Neural cell (in vitro differentiated cells): ENCODE measurements around the gene SPRY4. TPM values are rescaled to one million over a fixed set of nuclear protein-coding genes. Genes with fewer than 3 reads are reported as not detected.

Experiments
- H2AFZ ChIP-seq: fragments of 200-600, 300-800 bp; sonication (generic), shearing (Covaris generic); 2 replicates; pipeline ENCODE4 v1.6.0; 2014; ENCODE audit warnings: low read depth, mild to moderate bottlenecking, antibody characterized with exemption, low read length, moderate library complexity
- H3F3A ChIP-seq: fragments of 200-600 bp; shearing (Covaris generic); 2 replicates; pipeline ENCODE4 v1.6.1; 2016; ENCODE audit warnings: mild to moderate bottlenecking, moderate library complexity, mixed read lengths, antibody characterized with exemption, low read length; ENCODE audit not compliant: insufficient read depth, poor library complexity, severe bottlenecking
- H3K27ac ChIP-seq: fragments of 200-600, 300-800 bp; sonication (generic), shearing (Covaris generic); 2 replicates; pipeline ENCODE4 v1.5.1; 2014; ENCODE audit warnings: mild to moderate bottlenecking, low read length, moderate library complexity
- H3K27me3 ChIP-seq: fragments of 300-800, 200-600 bp; sonication (generic), shearing (Covaris generic); 2 replicates; pipeline ENCODE4 v1.6.0; 2014; ENCODE audit warnings: mild to moderate bottlenecking, low read depth, low read length, moderate library complexity; ENCODE audit not compliant: insufficient read depth
- H3K36me3 ChIP-seq: fragments of 300-800, 200-600 bp; sonication (generic), shearing (Covaris generic); 2 replicates; pipeline ENCODE4 v1.5.1; 2014; ENCODE audit warnings: mild to moderate bottlenecking, antibody characterized with exemption, low read length, moderate library complexity; ENCODE audit not compliant: insufficient read depth
- H3K4me2 ChIP-seq: fragments of 300-800, 200-600 bp; sonication (generic), shearing (Covaris generic); 2 replicates; pipeline ENCODE4 v1.6.0; 2014; ENCODE audit warnings: mild to moderate bottlenecking, low read length
- H3K4me3 ChIP-seq: fragments of 300-800, 200-600 bp; sonication (generic), shearing (Covaris generic); 2 replicates; pipeline ENCODE4 v1.5.1; 2014; ENCODE audit warnings: mild to moderate bottlenecking, low read length, moderate library complexity
- H3K79me2 ChIP-seq: fragments of 200-600 bp; shearing (Covaris generic); replicated peaks from 2 replicates; pipeline ENCODE4 v1.6.0; 2014; ENCODE audit warnings: mild to moderate bottlenecking, low read length, moderate library complexity; ENCODE audit not compliant: insufficient read depth
- H3K9ac ChIP-seq: fragments of 300-800, 200-600 bp; sonication (generic), shearing (Covaris generic); 2 replicates; pipeline ENCODE4 v1.6.1; 2016; ENCODE audit warnings: mild to moderate bottlenecking, low read length, mixed read lengths
- H3K9me2 ChIP-seq: fragments of 200-600 bp; shearing (Covaris generic); 2 replicates; pipeline ENCODE4 v1.6.1; 2016; ENCODE audit warnings: mild to moderate bottlenecking, low read length, mixed read lengths; ENCODE audit not compliant: insufficient read depth
- H3K9me3 ChIP-seq: fragments of 200-600, 300-800 bp; sonication (generic), shearing (Covaris generic); 2 replicates; pipeline ENCODE4 v1.6.1; 2016; ENCODE audit warnings: mild to moderate bottlenecking, mixed run types, low read length, moderate library complexity, mixed read lengths
- H4K20me1 ChIP-seq: fragments of 200-600 bp; shearing (Covaris generic); 2 replicates; pipeline ENCODE4 v1.6.1; 2016; ENCODE audit warnings: mild to moderate bottlenecking, mixed run types; ENCODE audit not compliant: insufficient read depth
- CTCF ChIP-seq: fragments of 450-650 bp; IDR thresholded peaks from 2 replicates; pipeline ENCODE4 v1.5.1; 2014; ENCODE audit warnings: antibody characterized with exemption, mild to moderate bottlenecking, moderate library complexity; ENCODE audit not compliant: poor library complexity, severe bottlenecking
- EP300 ChIP-seq: fragments of 450-650 bp; conservative IDR thresholded peaks from 2 replicates; pipeline ENCODE4 v1.6.1; 2014; ENCODE audit warnings: antibody characterized with exemption, mild to moderate bottlenecking, moderate library complexity; ENCODE audit not compliant: poor library complexity, severe bottlenecking
- EZH2 ChIP-seq: fragments of 200-600, 300-800 bp; shearing (Covaris generic), sonication (generic); IDR thresholded peaks from 2 replicates; pipeline ENCODE4 v1.6.1; 2014; ENCODE audit warnings: antibody characterized with exemption, low read length, borderline replicate concordance, mild to moderate bottlenecking; ENCODE audit not compliant: insufficient read depth, poor library complexity, severe bottlenecking
- MXI1 ChIP-seq: fragments of 450-650 bp; conservative IDR thresholded peaks from 2 replicates; pipeline ENCODE4 v1.6.1; 2014; ENCODE audit warnings: antibody characterized with exemption, mild to moderate bottlenecking; ENCODE audit not compliant: poor library complexity, severe bottlenecking
- POLR2AphosphoS5 ChIP-seq: IDR thresholded peaks from 2 replicates; pipeline ENCODE4 v1.6.1; 2012
- RAD21 ChIP-seq: fragments of 450-650 bp; conservative IDR thresholded peaks from 2 replicates; pipeline ENCODE4 v1.6.1; 2014; ENCODE audit warnings: antibody characterized with exemption, mild to moderate bottlenecking, moderate library complexity
- REST ChIP-seq: IDR thresholded peaks from 2 replicates; pipeline ENCODE4 v1.6.1; 2012; ENCODE audit warnings: borderline replicate concordance
- SMC3 ChIP-seq: fragments of 450-650 bp; conservative IDR thresholded peaks from 2 replicates; pipeline ENCODE4 v1.6.1; 2014; ENCODE audit warnings: antibody characterized with exemption, mild to moderate bottlenecking, moderate library complexity; ENCODE audit not compliant: poor library complexity
- TAF1 ChIP-seq: IDR thresholded peaks from 2 replicates; pipeline ENCODE4 v1.6.1; 2012; ENCODE audit warnings: low read depth
- polyA plus RNA-seq: library from polyadenylated mRNA; depleted of rRNA; stranded (reverse); fragments of >200 nt; gene quantifications from 2 replicates; pipeline ENCODE4 v1.2.3, GENCODE V29; 2014

The SPRY4 gene
- polyA plus RNA-seq, 1 donor from 2014 or later, result 0.47 TPM

- H3K36me3 ChIP-seq, result no peaks in the 10 kb centered on the region
- H3K9ac ChIP-seq, result no peak overlapping the region
Observed at GRCh38 chr5:142305211-142305610, 19.6 kb downstream of the SPRY4 start.

GRCh38 chr5:142304013-142304701, 20.7 kb downstream of the SPRY4 start:
- Histone ChIP-seq H3K36me3 (no peaks in the 10 kb centered on the region), H3K4me2 (no peak overlapping the region), H2AFZ (no peak overlapping the region), H4K20me1 (no peaks in the 10 kb centered on the region), H3K27me3 (no peaks in the 10 kb centered on the region), H3K4me3 (no peak overlapping the region), H3F3A (no peaks in the 10 kb centered on the region), H3K79me2 (no peaks in the 10 kb centered on the region), H3K9me3 (no peaks in the 10 kb centered on the region), H3K9ac (no peak overlapping the region), H3K27ac (no peak overlapping the region), H3K9me2 (no peaks in the 10 kb centered on the region)
- TF ChIP-seq EZH2 (no peak), REST (no peak), TAF1 (no peak), CTCF (no peak)

More at GRCh38 chr5:142305211-142305610, 19.6 kb downstream of the SPRY4 start:
- TF ChIP-seq TAF1 (no peak), REST (no peak), SMC3 (no peak), EZH2 (no peak), CTCF (no peak), MXI1 (no peak), RAD21 (no peak), POLR2AphosphoS5 (no peak), EP300 (no peak)
- H3K4me3 ChIP-seq, result no peak overlapping the region
- H2AFZ ChIP-seq, result no peak overlapping the region
- H3K27ac ChIP-seq, result no peak overlapping the region
- H3F3A ChIP-seq, result no peaks in the 10 kb centered on the region
- H3K9me2 ChIP-seq, result no peaks in the 10 kb centered on the region
- H4K20me1 ChIP-seq, result no peaks in the 10 kb centered on the region
- no peaks in the 10 kb centered on the region for H3K9me3 ChIP-seq
- no peaks in the 10 kb centered on the region for H3K27me3 ChIP-seq
- no peaks in the 10 kb centered on the region for H3K79me2 ChIP-seq
- no peak overlapping the region for H3K4me2 ChIP-seq
